ENCODE results near the gene NAT16. TPM values are rescaled to one million over a fixed set of nuclear protein-coding genes. Genes with fewer than 3 reads are reported as not detected.
"Not testable (repeated sequence)": the region's sequence is repeated elsewhere in the genome, so short reads cannot be mapped to it uniquely, and the experiment has no call there.

Gene NAT16
- total RNA-seq, 1 experiment from 2014 or later: not detected

- no peak for DNase-seq
- Mint-ChIP-seq H3K4me3 (ENCODE audit: unreplicated experiment) (no peak overlapping the region), H3K36me3 (ENCODE audit: insufficient read depth, unreplicated experiment) (peaks cover 36% of the 10 kb centered on the region), H3K9me3 (ENCODE audit: unreplicated experiment) (no peaks in the 10 kb centered on the region), H3K4me1 (ENCODE audit: low read depth, unreplicated experiment) (no peaks in the 10 kb centered on the region), H3K27ac (ENCODE audit: unreplicated experiment) (no peak overlapping the region), H3K27me3 (ENCODE audit: insufficient read depth, unreplicated experiment) (no peaks in the 10 kb centered on the region)
- ChIA-PET POLR2A (no interaction called here), CTCF (no interaction called here)
- intact Hi-C loops (cut with micrococcal nuclease; ENCODE audit: unreplicated experiment): no loop called here
- Histone ChIP-seq H3K9me3 (no peaks in the 10 kb centered on the region), H3K4me1 (no peaks in the 10 kb centered on the region), H3K27me3 (replicated peaks; ENCODE audit: control insufficient read depth, insufficient read depth, low read length) (no peaks in the 10 kb centered on the region), H3K4me3 (ENCODE audit: low read depth, low read length) (no peak overlapping the region), H3K36me3 (ENCODE audit: control insufficient read depth, insufficient read depth, low read length) (peaks cover 1% of the 10 kb centered on the region; the same call in 1 of the 2 replicates)
- no peak for TF ChIP-seq CTCF (IDR thresholded peaks at IDR 0.05; ENCODE audit: insufficient read depth in 1 of 2, low read depth in 1 of 2, low read length in 1 of 2, severe bottlenecking in 1 of 2, unreplicated experiment in 1 of 2)
- BruUV-seq (replicated peaks): no TSS peak
Observed at GRCh38 chr7:101207459-101207858, 27.4 kb upstream of the NAT16 start.

- H3K27me3 Mint-ChIP-seq (ENCODE audit: insufficient read depth, unreplicated experiment): no peaks in the 10 kb centered on the region
- Histone ChIP-seq H3K36me3 (ENCODE audit: control insufficient read depth, insufficient read depth, low read length) (peaks cover 1% of the 10 kb centered on the region; the same call in 1 of the 2 replicates), H3K4me1 (peaks cover 4% of the 10 kb centered on the region), H3K4me3 (ENCODE audit: low read depth, low read length) (no peak overlapping the region), H3K27me3 (replicated peaks; ENCODE audit: control insufficient read depth, insufficient read depth, low read length) (no peaks in the 10 kb centered on the region), H3K9me3 (no peaks in the 10 kb centered on the region)
- BruUV-seq (replicated peaks): no TSS peak
- intact Hi-C loops (cut with micrococcal nuclease; ENCODE audit: unreplicated experiment): no loop called here
- no peak overlapping the region for H3K4me3 Mint-ChIP-seq (ENCODE audit: unreplicated experiment)
- H3K36me3 Mint-ChIP-seq (ENCODE audit: insufficient read depth, unreplicated experiment): peaks cover 36% of the 10 kb centered on the region
- no peak overlapping the region for H3K27ac Mint-ChIP-seq (ENCODE audit: unreplicated experiment)
- DNase-seq: no peak
- CTCF ChIA-PET: no interaction called here
- H3K4me1 Mint-ChIP-seq (ENCODE audit: low read depth, unreplicated experiment): no peaks in the 10 kb centered on the region
- no peaks in the 10 kb centered on the region for H3K9me3 Mint-ChIP-seq (ENCODE audit: unreplicated experiment)
- no peak for TF ChIP-seq CTCF (IDR thresholded peaks at IDR 0.05; ENCODE audit: insufficient read depth in 1 of 2, low read depth in 1 of 2, low read length in 1 of 2, severe bottlenecking in 1 of 2, unreplicated experiment in 1 of 2)
- POLR2A ChIA-PET: no interaction called here
Observed at GRCh38 chr7:101206665-101207042, 26.6 kb upstream of the NAT16 start.

GRCh38 chr7:101205901-101206664 lies 26.0 kb upstream of the NAT16 start:
- DNase-seq: no peak
- TF ChIP-seq CTCF (IDR thresholded peaks at IDR 0.05; ENCODE audit: insufficient read depth in 1 of 2, low read depth in 1 of 2, low read length in 1 of 2, severe bottlenecking in 1 of 2, unreplicated experiment in 1 of 2): no peak
- intact Hi-C loops (cut with micrococcal nuclease; ENCODE audit: unreplicated experiment): no loop called here
- no peaks in the 10 kb centered on the region for H3K9me3 Mint-ChIP-seq (ENCODE audit: unreplicated experiment)
- H3K4me3 Mint-ChIP-seq (ENCODE audit: unreplicated experiment): no peak overlapping the region
- no TSS peak for BruUV-seq (replicated peaks)
- Histone ChIP-seq H3K4me1 (peaks cover 10% of the 10 kb centered on the region), H3K9me3 (no peaks in the 10 kb centered on the region), H3K4me3 (ENCODE audit: low read depth, low read length) (no peak overlapping the region), H3K36me3 (ENCODE audit: control insufficient read depth, insufficient read depth, low read length) (peaks cover 1% of the 10 kb centered on the region; the same call in 1 of the 2 replicates), H3K27me3 (replicated peaks; ENCODE audit: control insufficient read depth, insufficient read depth, low read length) (no peaks in the 10 kb centered on the region)
- H3K27me3 Mint-ChIP-seq (ENCODE audit: insufficient read depth, unreplicated experiment): no peaks in the 10 kb centered on the region
- ChIA-PET POLR2A (no interaction called here), CTCF (interaction anchor here (0.5 kb wide), 1 partner anchor 20 kb away, joined by 4 read pairs; no protein-coding TSS in a partner anchor)
- no peak overlapping the region for H3K27ac Mint-ChIP-seq (ENCODE audit: unreplicated experiment)
- peaks cover 36% of the 10 kb centered on the region for H3K36me3 Mint-ChIP-seq (ENCODE audit: insufficient read depth, unreplicated experiment)
- H3K4me1 Mint-ChIP-seq (ENCODE audit: low read depth, unreplicated experiment): peaks cover 5% of the 10 kb centered on the region

DNA sequence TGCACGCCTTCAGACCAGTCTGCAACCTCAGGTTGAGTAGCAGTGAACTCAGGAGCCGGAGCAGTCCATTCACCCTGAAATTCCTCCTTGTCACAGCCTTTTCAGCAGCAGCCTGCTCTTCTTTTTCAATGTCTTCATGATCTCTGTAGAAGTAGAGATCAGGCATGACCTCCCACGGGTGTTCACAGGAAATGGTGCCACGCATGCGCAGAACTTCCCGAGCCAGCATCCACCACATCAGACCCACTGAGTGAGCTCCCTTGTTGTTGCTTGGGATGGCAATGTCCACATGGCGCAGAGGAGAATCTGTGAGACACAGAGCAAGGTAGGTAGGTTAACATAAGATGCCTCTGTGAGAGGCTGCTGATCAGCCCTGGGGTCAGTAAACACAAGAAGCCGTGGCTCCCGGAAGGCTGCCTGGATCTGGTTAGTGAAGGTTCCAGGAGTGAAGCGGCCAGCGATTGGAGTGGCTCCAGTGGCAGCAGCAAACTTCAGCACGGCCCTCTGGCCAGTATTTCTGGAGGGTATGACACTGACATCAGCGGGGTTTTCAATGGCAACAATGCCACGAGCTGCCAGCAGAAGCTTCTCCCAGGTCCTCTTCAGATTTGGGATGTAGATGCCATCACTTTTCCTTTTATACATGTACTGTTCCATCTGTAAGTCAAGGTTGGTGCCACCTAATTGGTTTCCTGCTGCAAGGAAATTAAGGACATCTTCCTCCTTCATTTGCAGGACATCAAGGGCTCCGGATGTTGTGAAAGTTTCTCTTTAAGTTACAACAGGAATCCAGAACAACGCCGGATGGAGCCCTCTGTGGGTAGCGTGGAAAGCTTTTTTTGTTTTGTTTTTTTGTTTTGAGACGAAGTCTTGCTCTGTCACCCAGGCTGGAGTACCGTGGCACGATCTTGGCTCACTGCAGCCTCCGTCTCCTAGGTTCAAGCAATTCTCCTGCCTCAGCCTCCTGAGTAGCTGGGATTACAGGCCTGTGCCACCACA lies 23.9 kb upstream of the NAT16 start:
- H3K9me3 ChIP-seq; H3K27me3 ChIP-seq (replicated peaks; ENCODE audit: control insufficient read depth, insufficient read depth, low read length); H3K36me3 ChIP-seq (ENCODE audit: control insufficient read depth, insufficient read depth, low read length); BruUV-seq (replicated peaks); DNase-seq; H3K4me3 Mint-ChIP-seq (ENCODE audit: unreplicated experiment); intact Hi-C loops (cut with micrococcal nuclease; ENCODE audit: unreplicated experiment); H3K9me3 Mint-ChIP-seq (ENCODE audit: unreplicated experiment); H3K4me3 ChIP-seq (ENCODE audit: low read depth, low read length); H3K27ac Mint-ChIP-seq (ENCODE audit: unreplicated experiment); H3K27me3 Mint-ChIP-seq (ENCODE audit: insufficient read depth, unreplicated experiment): not testable (repeated sequence)
- ChIA-PET POLR2A (interaction anchor here (1.4 kb wide), 1 partner anchor 14 kb away, joined by 4 read pairs; the partner anchor contains the start of gene ZNHIT1), CTCF (interaction anchor here (1.2 kb wide), 1 partner anchor 14 kb away, joined by 4 read pairs; the partner anchor contains the start of genes PLOD3 and ZNHIT1)
- H3K36me3 Mint-ChIP-seq (ENCODE audit: insufficient read depth, unreplicated experiment): peaks cover 19% of the 10 kb centered on the region
- peaks cover 14% of the 10 kb centered on the region for H3K4me1 Mint-ChIP-seq (ENCODE audit: low read depth, unreplicated experiment)
- peaks cover 20% of the 10 kb centered on the region for H3K4me1 ChIP-seq
